SK-N-SH (cell line): ENCODE measurements around the gene SMURF1. TPM values are rescaled to one million over a fixed set of nuclear protein-coding genes. Genes with fewer than 3 reads are reported as not detected.

ENCODE experiments used
- CTCF ChIA-PET: fragments of 300-600, 350-600 bp; formaldehyde crosslinking; extraction: SDS; loops from one replicate; lab custom pipeline; 2021; lab: Yijun Ruan, JAX
- POLR2A ChIA-PET: fragments of 350-600 bp; sonication (Branson Sonifier 250); formaldehyde crosslinking; extraction: SDS; loops from one replicate; lab custom pipeline; 2020; ENCODE audit warnings: antibody characterized with exemption, inconsistent platforms; lab: Yijun Ruan, JAX
- DNase-seq: peaks from one replicate; pipeline ENCODE4 v3.0.0; 2012
- H2AFZ ChIP-seq: fragments of 200-600 bp; sonication (generic); 2 replicates; pipeline ENCODE4 v1.8.1; 2016; ENCODE audit warnings: antibody characterized with exemption, mild to moderate bottlenecking, low read depth
- H3F3A ChIP-seq: fragments of 200-600 bp; sonication (generic); replicated peaks from 2 replicates; pipeline ENCODE3; 2016; ENCODE audit warnings: antibody characterized with exemption, mild to moderate bottlenecking; ENCODE audit not compliant: insufficient read depth
- H3K27ac ChIP-seq, 2 experiments: fragments of 200-500 bp in 1 of 2; fragments of 200-600 bp in 1 of 2; sonication (Bioruptor generic) in 1 of 2; sonication (generic), shearing (Covaris generic) in 1 of 2; 2 replicates each; pipeline versions ENCODE4 v1.5.1 to v1.6.1; 2014 to 2016; ENCODE audit warnings: low read depth in 2 of 2, inconsistent platforms in 1 of 2, low read length in 1 of 2, mild to moderate bottlenecking in 1 of 2, mixed read lengths in 1 of 2
- H3K27me3 ChIP-seq: fragments of 200-600 bp; sonication (generic), shearing (Covaris generic); 2 replicates; pipeline ENCODE4 v1.6.1; 2016; ENCODE audit warnings: mixed run types; ENCODE audit not compliant: insufficient read depth
- H3K36me3 ChIP-seq, 2 experiments: fragments of 200-500 bp in 1 of 2; fragments of 200-600 bp in 1 of 2; sonication (Bioruptor generic) in 1 of 2; sonication (generic) in 1 of 2; replicated peaks in 1 of 2; 2 replicates each; pipeline versions ENCODE3 to v1.5.1; 2014 to 2016; ENCODE audit warnings: low read length in 1 of 2, mild to moderate bottlenecking in 1 of 2; ENCODE audit not compliant: insufficient read depth in 2 of 2, control insufficient read depth in 1 of 2
- H3K4me1 ChIP-seq, 2 experiments: fragments of 200-500 bp in 1 of 2; fragments of 200-600 bp in 1 of 2; sonication (Bioruptor generic) in 1 of 2; sonication (generic), shearing (Covaris generic) in 1 of 2; 2 replicates each; pipeline versions ENCODE4 v1.5.1 to v1.6.1; 2014 to 2016; ENCODE audit warnings: low read depth in 1 of 2, low read length in 1 of 2, mixed run types in 1 of 2; ENCODE audit not compliant: insufficient read depth in 2 of 2, control insufficient read depth in 1 of 2
- H3K4me2 ChIP-seq: fragments of 200-600 bp; sonication (generic), shearing (Covaris generic); 2 replicates; pipeline ENCODE4 v1.6.1; 2017; ENCODE audit warnings: mixed run types
- H3K4me3 ChIP-seq, 2 experiments: fragments of 200-500 bp in 1 of 2; fragments of 200-600 bp in 1 of 2; sonication (Bioruptor generic) in 1 of 2; sonication (generic), shearing (Covaris generic) in 1 of 2; 2 replicates each; pipeline versions ENCODE4 v1.5.1 to v1.8.1; 2014 to 2016; ENCODE audit warnings: low read depth in 2 of 2, inconsistent platforms in 1 of 2, low read length in 1 of 2, mild to moderate bottlenecking in 1 of 2, mixed read lengths in 1 of 2, moderate library complexity in 1 of 2
- H3K79me2 ChIP-seq: fragments of 200-600 bp; sonication (generic); 2 replicates; pipeline ENCODE4 v1.8.1; 2017; ENCODE audit warnings: mild to moderate bottlenecking; ENCODE audit not compliant: insufficient read depth
- H3K9ac ChIP-seq: fragments of 200-600 bp; sonication (generic); 2 replicates; pipeline ENCODE4 v1.6.1; 2017; ENCODE audit warnings: mixed run types
- H3K9me2 ChIP-seq: fragments of 200-600 bp; sonication (generic); 2 replicates; pipeline ENCODE4 v1.6.1; 2017; ENCODE audit warnings: mixed run types
- H3K9me3 ChIP-seq: fragments of 200-600 bp; sonication (generic); 2 replicates; pipeline ENCODE4 v1.6.1; 2017; ENCODE audit warnings: mixed run types, mild to moderate bottlenecking, moderate library complexity
- H4K20me1 ChIP-seq: fragments of 200-600 bp; sonication (generic); 2 replicates; pipeline ENCODE4 v1.6.1; 2017; ENCODE audit warnings: mild to moderate bottlenecking, mixed run types; ENCODE audit not compliant: insufficient read depth
- EP300 ChIP-seq, 2 experiments: IDR thresholded peaks; 2 replicates each; pipeline versions ENCODE4 v1.4.0 to v1.6.1; 2012; ENCODE audit warnings: borderline replicate concordance in 1 of 2, low read depth in 1 of 2, low read length in 1 of 2
- GABPA ChIP-seq: IDR thresholded peaks from 2 replicates; pipeline ENCODE4 v1.4.0; 2012; ENCODE audit warnings: low read depth, mild to moderate bottlenecking
- GATA2 ChIP-seq: sonication (generic); formaldehyde crosslinking; IDR thresholded peaks from 2 replicates; pipeline ENCODE4 v1.5.0; 2020; ENCODE audit warnings: mild to moderate bottlenecking, missing genetic modification reagents
- MEF2A ChIP-seq: IDR thresholded peaks from 2 replicates; pipeline ENCODE4 v1.4.0; 2012; ENCODE audit warnings: low read depth, borderline replicate concordance
- MXI1 ChIP-seq: IDR thresholded peaks from 2 replicates; pipeline ENCODE4 v1.6.1; 2012; ENCODE audit warnings: mild to moderate bottlenecking, low read depth, low read length, improper control_type of control experiment
- RCOR1 ChIP-seq: fragments of 150-350 bp; IDR thresholded peaks from 2 replicates; pipeline ENCODE4 v1.6.1; 2017; ENCODE audit warnings: antibody characterized with exemption, low read length
- REST ChIP-seq: IDR thresholded peaks from 2 replicates; pipeline ENCODE4 v1.6.1; 2012; ENCODE audit warnings: mild to moderate bottlenecking, low read depth, low read length, moderate library complexity
- RFX5 ChIP-seq: IDR thresholded peaks from 2 replicates; pipeline ENCODE4 v1.6.1; 2012; ENCODE audit warnings: mild to moderate bottlenecking, improper control_type of control experiment, low read length
- SIN3A ChIP-seq: IDR thresholded peaks from 2 replicates; pipeline ENCODE4 v1.6.1; 2012; ENCODE audit warnings: low read depth, mild to moderate bottlenecking, low read length, moderate library complexity, borderline replicate concordance
- TCF12 ChIP-seq: IDR thresholded peaks from 2 replicates; pipeline ENCODE4 v1.4.0; 2012
- TEAD4 ChIP-seq: IDR thresholded peaks from 2 replicates; pipeline ENCODE4 v1.4.0; 2012; ENCODE audit warnings: mild to moderate bottlenecking, borderline replicate concordance; ENCODE audit not compliant: insufficient read depth
- YY1 ChIP-seq: IDR thresholded peaks from 2 replicates; pipeline ENCODE4 v1.4.0; 2012; ENCODE audit warnings: low read depth, mild to moderate bottlenecking
- WGBS: methylation state at CpG from one replicate; pipeline ENCODE4 v1.1.6; 2017; ENCODE audit warnings: low lambda C conversion rate; 5-methylcytosine and 5-hydroxymethylcytosine counted together
- polyA plus RNA-seq, 3 experiments: library from polyadenylated mRNA; depleted of rRNA; stranded (reverse); fragments of >200 nt; gene quantifications; 2 replicates each; pipeline ENCODE4 v1.2.3, GENCODE V29; 2012
- TF ChIP-seq, protein P1 (sequence below): fragments of 150-350 bp; IDR thresholded peaks from 2 replicates; pipeline ENCODE4 v1.6.1; 2017; ENCODE audit warnings: antibody characterized with exemption, low read length, low read depth, borderline replicate concordance

The SMURF1 gene
- polyA plus RNA-seq, 1 of the 3 experiments (the other 2 are of a cell fraction) = 12.9 TPM

DNA sequence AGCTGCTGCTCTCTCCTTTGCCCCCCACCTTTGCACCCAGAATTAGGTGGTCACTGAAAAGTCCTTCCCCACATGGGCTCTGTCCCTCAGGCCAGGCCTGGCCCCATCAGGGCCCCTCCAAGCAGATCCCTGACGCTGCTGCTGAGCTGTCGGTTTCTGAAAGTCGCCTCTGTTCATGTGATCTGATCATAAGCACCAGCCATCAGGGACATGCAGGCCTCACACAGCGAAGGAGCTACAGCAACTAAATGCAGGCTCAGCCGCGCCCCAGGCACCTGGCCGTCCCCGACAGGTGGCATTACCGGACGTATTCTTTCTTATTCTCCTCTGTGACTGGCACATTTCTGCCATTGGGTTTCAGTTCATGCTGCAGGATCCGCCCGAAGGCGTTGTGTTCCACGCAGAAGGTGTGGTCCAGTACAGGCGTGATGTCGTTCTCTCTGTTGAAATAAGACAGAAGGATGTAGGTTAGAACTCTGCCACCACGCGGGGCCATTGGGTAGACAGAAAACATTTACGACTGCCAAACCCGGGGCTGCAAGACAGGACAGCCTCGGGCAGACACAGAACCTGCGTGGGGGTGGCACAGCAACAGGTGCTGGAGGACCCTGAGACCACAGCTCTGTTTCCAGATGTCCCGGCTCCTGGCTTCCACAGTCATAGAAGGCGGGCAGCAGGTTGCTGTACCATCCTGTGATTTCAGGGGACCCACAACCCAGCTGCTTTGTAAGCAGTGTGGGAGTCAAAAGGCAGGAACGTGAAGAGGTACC, 105.6 kb downstream of the SMURF1 start:
- Histone ChIP-seq H3K9me2 (no peaks in the 10 kb centered on the region), H3K4me3 (no peak overlapping the region), H3K79me2 (peaks cover 7% of the 10 kb centered on the region; the same call in 1 of the 2 replicates), H3F3A (peaks cover 28% of the 10 kb centered on the region), H3K9me3 (no peaks in the 10 kb centered on the region), H3K4me2 (no peak overlapping the region), H2AFZ (no peak overlapping the region), H3K9ac (no peak overlapping the region), H3K36me3 (peaks cover 71 to 79% of the 10 kb centered on the region in 2 experiments), H4K20me1 (peaks cover 11% of the 10 kb centered on the region; the same call in 1 of the 2 replicates), H3K27me3 (no peaks in the 10 kb centered on the region), H3K27ac (no peak overlapping the region), H3K4me1 (peaks cover 3 to 11% of the 10 kb centered on the region in 2 experiments; a peak in 3 of 4 replicates)
- DNase-seq = no peak
- 95% methylated on average over 24 of the region's 25 CpGs for WGBS
- TF ChIP-seq EP300 (IDR thresholded peaks at IDR 0.05; ENCODE audit: borderline replicate concordance in 1 of 2, low read depth in 1 of 2, low read length in 1 of 2) = no peak
- TF ChIP-seq REST = no peak
- TF ChIP-seq MEF2A = no peak
- no peak for TF ChIP-seq GATA2 (CRISPR knock-in tag)
- TF ChIP-seq MXI1 = no peak
- no peak for TF ChIP-seq YY1
- TF ChIP-seq TEAD4 = no peak
- no peak for TF ChIP-seq RFX5
- no peak for TF ChIP-seq TCF12
- TF ChIP-seq RCOR1 = no peak
- no peak for TF ChIP-seq SIN3A
- TF ChIP-seq, protein P1, sequence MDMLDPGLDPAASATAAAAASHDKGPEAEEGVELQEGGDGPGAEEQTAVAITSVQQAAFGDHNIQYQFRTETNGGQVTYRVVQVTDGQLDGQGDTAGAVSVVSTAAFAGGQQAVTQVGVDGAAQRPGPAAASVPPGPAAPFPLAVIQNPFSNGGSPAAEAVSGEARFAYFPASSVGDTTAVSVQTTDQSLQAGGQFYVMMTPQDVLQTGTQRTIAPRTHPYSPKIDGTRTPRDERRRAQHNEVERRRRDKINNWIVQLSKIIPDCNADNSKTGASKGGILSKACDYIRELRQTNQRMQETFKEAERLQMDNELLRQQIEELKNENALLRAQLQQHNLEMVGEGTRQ = no peak
- TF ChIP-seq GABPA = no peak
- POLR2A ChIA-PET = no interaction called here
- CTCF ChIA-PET = interaction anchor here (1.1 to 6.6 kb wide), 8 partner anchors 10 to 285 kb away, joined by 3 to 146 read pairs (median 4); no protein-coding TSS in a partner anchor
